ENCODE measurements around the gene NCAPD3.
"Not testable (repeated sequence)": the region's sequence is repeated elsewhere in the genome, so short reads cannot be mapped to it uniquely, and the experiment has no call there.

The NCAPD3 gene

GRCh38 chr11:134224710-134225664 is 1.2 kb upstream of the NCAPD3 start:
- DNase-seq (ENCODE audit: low read depth), result no peak

GRCh38 chr11:134223121-134223520 is 646 bp downstream of the NCAPD3 start:
- DNase-seq (ENCODE audit: low read depth), result no peak

- DNase-seq (ENCODE audit: low read depth), result no peak
Measured at GRCh38 chr11:134216816-134217215, 7.0 kb downstream of the NCAPD3 start.

- DNase-seq (ENCODE audit: low read depth), result no peak
Measured at GRCh38 chr11:134215836-134216235, 7.9 kb downstream of the NCAPD3 start.

GRCh38 chr11:134207538-134208239 is 16.1 kb downstream of the NCAPD3 start:
- DNase-seq (ENCODE audit: low read depth), result no peak

- no peak for DNase-seq (ENCODE audit: low read depth)
Measured at GRCh38 chr11:134206185-134206584, 17.6 kb downstream of the NCAPD3 start.

GRCh38 chr11:134205729-134206128 is 18.0 kb downstream of the NCAPD3 start:
- no peak for DNase-seq (ENCODE audit: low read depth)

GRCh38 chr11:134202661-134203060 is 21.1 kb downstream of the NCAPD3 start:
- no peak for DNase-seq (ENCODE audit: low read depth)

- DNase-seq (ENCODE audit: low read depth), result no peak
Measured at GRCh38 chr11:134200688-134201087, 23.1 kb downstream of the NCAPD3 start.

GRCh38 chr11:134199531-134199930 is 24.2 kb downstream of the NCAPD3 start:
- DNase-seq (ENCODE audit: low read depth), result no peak

- no peak for DNase-seq (ENCODE audit: low read depth)
Measured at GRCh38 chr11:134196756-134197155, 27.0 kb downstream of the NCAPD3 start.

GRCh38 chr11:134188092-134188491 is 35.7 kb downstream of the NCAPD3 start:
- not testable (repeated sequence) for DNase-seq (ENCODE audit: low read depth)

GRCh38 chr11:134181707-134182106 is 42.1 kb downstream of the NCAPD3 start:
- DNase-seq (ENCODE audit: low read depth), result no peak

- DNase-seq (ENCODE audit: low read depth), result no peak
Measured at GRCh38 chr11:134178032-134178674, 45.6 kb downstream of the NCAPD3 start.

GRCh38 chr11:134176284-134176683 is 47.5 kb downstream of the NCAPD3 start:
- DNase-seq (ENCODE audit: low read depth), result no peak

GRCh38 chr11:134173296-134173695 is 50.5 kb downstream of the NCAPD3 start:
- no peak for DNase-seq (ENCODE audit: low read depth)

GRCh38 chr11:134171951-134172350 is 51.8 kb downstream of the NCAPD3 start:
- no peak for DNase-seq (ENCODE audit: low read depth)

- DNase-seq (ENCODE audit: low read depth), result no peak
Measured at GRCh38 chr11:134170919-134171281, 52.9 kb downstream of the NCAPD3 start.

- DNase-seq (ENCODE audit: low read depth), result no peak
Measured at GRCh38 chr11:134170177-134170918, 53.4 kb downstream of the NCAPD3 start.

GRCh38 chr11:134164490-134165370 is 59.0 kb downstream of the NCAPD3 start:
- no peak for DNase-seq (ENCODE audit: low read depth)

GRCh38 chr11:134159652-134160051 is 64.1 kb downstream of the NCAPD3 start:
- DNase-seq (ENCODE audit: low read depth), result no peak

Data from HS-27A (cell line).